CD8-positive, alpha-beta memory T cell (primary cell): ENCODE results near the gene KIN. TPM values are rescaled to one million over a fixed set of nuclear protein-coding genes. Genes with fewer than 3 reads are reported as not detected.
A peak's percentile ranks its signal among the peaks of the same experiment; 100 is the strongest.

ENCODE experiments used
- CTCF ChIA-PET: fragments of 350-600 bp; sonication (Branson Sonifier 250); formaldehyde crosslinking; loops from one replicate; lab custom pipeline; 2021; ENCODE audit warnings: antibody characterized with exemption; lab: Charles Lee
- POLR2A ChIA-PET: fragments of 350-600 bp; sonication (Branson Sonifier 250); formaldehyde crosslinking; loops from one replicate; lab custom pipeline; 2021; ENCODE audit warnings: antibody characterized with exemption; lab: Charles Lee
- DNase-seq, 5 donors: peaks; one replicate each; pipeline versions ENCODE4 v3.0.0 to v3.0.0-alpha.2; 2020 to 2022; ENCODE audit warnings: mixed read lengths in 1 of 5
- H3K27ac ChIP-seq: one replicate; pipeline ENCODE4 v1.7.0; 2013; ENCODE audit warnings: low read depth, mild to moderate bottlenecking, low read length, moderate library complexity
- H3K27me3 ChIP-seq: 2 replicates; pipeline ENCODE4 v1.7.0; 2013; ENCODE audit warnings: low read length, mild to moderate bottlenecking; ENCODE audit not compliant: insufficient read depth, poor library complexity, severe bottlenecking
- H3K36me3 ChIP-seq: 2 replicates; pipeline ENCODE4 v1.7.0; 2013; ENCODE audit warnings: mild to moderate bottlenecking, low read length, moderate library complexity; ENCODE audit not compliant: insufficient read depth
- H3K4me1 ChIP-seq: 2 replicates; pipeline ENCODE4 v1.7.0; 2013; ENCODE audit warnings: mild to moderate bottlenecking, low read length, moderate library complexity; ENCODE audit not compliant: insufficient read depth
- H3K4me3 ChIP-seq: 2 replicates; pipeline ENCODE4 v1.7.0; 2013; ENCODE audit warnings: mild to moderate bottlenecking, low read length
- H3K9me3 ChIP-seq: 2 replicates; pipeline ENCODE4 v1.7.0; 2013; ENCODE audit warnings: mild to moderate bottlenecking, low read length
- H3K27ac Mint-ChIP-seq, 8 donors: one replicate each; pipeline ENCODE4 v1.8.0; 2020 to 2021; ENCODE audit warnings: mixed read lengths in 8 of 8, mild to moderate bottlenecking in 6 of 8, inconsistent platforms in 3 of 8, moderate library complexity in 3 of 8
- H3K27me3 Mint-ChIP-seq, 2 donors: one replicate each; pipeline ENCODE4 v1.8.0; 2020 to 2021; ENCODE audit warnings: mixed read lengths in 2 of 2, mild to moderate bottlenecking in 1 of 2, moderate library complexity in 1 of 2
- H3K36me3 Mint-ChIP-seq, 3 donors: one replicate each; pipeline ENCODE4 v1.8.0; 2020 to 2021; ENCODE audit warnings: mixed read lengths in 3 of 3, inconsistent platforms in 1 of 3, mild to moderate bottlenecking in 1 of 3
- H3K4me1 Mint-ChIP-seq, 3 donors: one replicate each; pipeline ENCODE4 v1.8.0; 2020 to 2021; ENCODE audit warnings: mixed read lengths in 3 of 3, inconsistent platforms in 1 of 3, mild to moderate bottlenecking in 1 of 3
- H3K4me3 Mint-ChIP-seq, 7 donors: one replicate each; pipeline ENCODE4 v1.8.0; 2020 to 2021; ENCODE audit warnings: mixed read lengths in 7 of 7, mild to moderate bottlenecking in 6 of 7, moderate library complexity in 4 of 7, inconsistent platforms in 2 of 7
- H3K9me3 Mint-ChIP-seq, 5 donors: one replicate each; pipeline ENCODE4 v1.8.0; 2020 to 2022; ENCODE audit warnings: mixed read lengths in 5 of 5, mild to moderate bottlenecking in 3 of 5, moderate library complexity in 2 of 5, inconsistent platforms in 1 of 5
- polyA plus RNA-seq: library from polyadenylated mRNA; unstranded; fragments of 300-500 nt; fragmentation: Illumina TruSeq; gene quantifications from one replicate; pipeline ENCODE4 v1.2.3, GENCODE V29; 2021
- total RNA-seq, 2 experiments: library from RNA; stranded (reverse); gene quantifications; one replicate each; pipeline ENCODE4 v1.2.3, GENCODE V29; 2021

KIN gene
- 10 to 100 TPM; 15.4 to 17.7 TPM for total RNA-seq
- 4.8 TPM for polyA plus RNA-seq

GRCh38 chr10:7787857-7788638 is at the start of gene KIN, which contains the start of gene ATP5F1C:
Gene KIN, minus strand, starts transcription at chr10:7787993. Its CDS starts 60 bp downstream, at chr10:7787933.
Gene ATP5F1C, plus strand, starts transcription at chr10:7788177. Its CDS starts 31 bp downstream, at chr10:7788208.
- Histone ChIP-seq H3K9me3 (no peaks in the 10 kb centered on the region), H3K36me3 (no peaks in the 10 kb centered on the region), H3K27me3 (no peaks in the 10 kb centered on the region), H3K4me3 (peak within 1 kb of the TSS; percentile 86), H3K4me1 (peaks cover 47% of the 10 kb centered on the region), H3K27ac (peak within 1 kb of the TSS; percentile 77)
- Mint-ChIP-seq H3K4me3 (no peak within 1 kb of the TSS), H3K27ac (peak within 1 kb of the TSS in 1 of 8 donors; percentile 84), H3K36me3 (peaks cover 0 to 38% (median 8%) of the 10 kb centered on the region in 3 donors), H3K4me1 (peaks cover 66 to 70% (median 70%) of the 10 kb centered on the region in 3 donors), H3K9me3 (no peaks in the 10 kb centered on the region), H3K27me3 (no peaks in the 10 kb centered on the region)
- CTCF ChIA-PET, result interaction anchor here (1.1 to 1.9 kb wide), 3 partner anchors 8 to 262 kb away, joined by 3 to 12 read pairs (median 4); partner anchors contain the start of gene TAF3
- POLR2A ChIA-PET, result interaction anchor here (0.5 to 2.2 kb wide), 4 partner anchors 9 to 1898 kb away, joined by 3 to 39 read pairs (median 4); partner anchors contain the start of genes ANKRD16, FBH1 and TAF3
- peak; percentile 97 to 98 (median 97) for DNase-seq

GRCh38 chr10:7836571-7836970 is 48.8 kb upstream of the KIN start:
- POLR2A ChIA-PET, result no interaction called here

DNA sequence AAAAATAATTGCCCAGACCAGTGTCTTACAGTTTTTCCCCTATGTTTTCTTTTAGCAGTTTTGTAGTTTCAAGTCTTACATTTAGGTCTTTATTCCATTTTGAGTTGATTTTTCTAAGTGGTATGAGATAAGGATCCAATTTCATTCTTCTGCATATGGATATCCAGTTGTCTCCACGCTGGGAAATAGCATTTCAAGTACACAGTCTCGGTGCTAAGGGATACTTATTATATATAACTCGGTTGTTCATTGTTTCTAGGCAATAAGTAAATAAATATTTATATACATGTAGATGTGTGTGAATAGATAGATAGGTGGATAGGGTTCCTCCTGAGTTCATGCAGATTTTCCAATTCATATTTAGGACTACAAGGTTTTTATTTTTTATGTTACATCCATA is 46.5 kb upstream of the KIN start:
- H3K27me3 Mint-ChIP-seq, result no peaks in the 10 kb centered on the region
- no peaks in the 10 kb centered on the region for H3K9me3 Mint-ChIP-seq
- H3K4me1 Mint-ChIP-seq, result peaks cover 50 to 86% (median 75%) of the 10 kb centered on the region in 3 donors
- no peak overlapping the region for H3K4me3 Mint-ChIP-seq
- H3K27ac Mint-ChIP-seq, result no peak overlapping the region
- Histone ChIP-seq H3K27me3 (no peaks in the 10 kb centered on the region), H3K4me3 (no peak overlapping the region), H3K27ac (no peak overlapping the region), H3K36me3 (no peaks in the 10 kb centered on the region), H3K4me1 (no peaks in the 10 kb centered on the region), H3K9me3 (no peaks in the 10 kb centered on the region)
- POLR2A ChIA-PET, result interaction anchor here (0.7 kb wide), 1 partner anchor 523 kb away, joined by 3 read pairs; no protein-coding TSS in a partner anchor
- H3K36me3 Mint-ChIP-seq, result peaks cover 4 to 67% (median 27%) of the 10 kb centered on the region in 3 donors
- CTCF ChIA-PET, result no interaction called here
- DNase-seq, result no peak

More at GRCh38 chr10:7836571-7836970, 48.8 kb upstream of the KIN start:
- peaks cover 45 to 75% (median 67%) of the 10 kb centered on the region in 3 donors for H3K4me1 Mint-ChIP-seq
- no peak for DNase-seq
- no peaks in the 10 kb centered on the region for H3K4me1 ChIP-seq
- H3K9me3 Mint-ChIP-seq, result no peaks in the 10 kb centered on the region
- H3K36me3 ChIP-seq, result no peaks in the 10 kb centered on the region
- H3K27ac Mint-ChIP-seq, result no peak overlapping the region
- H3K4me3 ChIP-seq, result no peak overlapping the region
- no peaks in the 10 kb centered on the region for H3K27me3 Mint-ChIP-seq
- H3K27ac ChIP-seq, result no peak overlapping the region
- H3K36me3 Mint-ChIP-seq, result peaks cover 0 to 66% (median 27%) of the 10 kb centered on the region in 3 donors
- H3K27me3 ChIP-seq, result no peaks in the 10 kb centered on the region
- no peak overlapping the region for H3K4me3 Mint-ChIP-seq
- H3K9me3 ChIP-seq, result no peaks in the 10 kb centered on the region
- CTCF ChIA-PET, result no interaction called here

- H3K9me3 Mint-ChIP-seq, result no peaks in the 10 kb centered on the region
- peaks cover 52 to 86% (median 75%) of the 10 kb centered on the region in 3 donors for H3K4me1 Mint-ChIP-seq
- Histone ChIP-seq H3K36me3 (no peaks in the 10 kb centered on the region), H3K4me3 (no peak overlapping the region), H3K27ac (no peak overlapping the region), H3K27me3 (no peaks in the 10 kb centered on the region), H3K9me3 (no peaks in the 10 kb centered on the region), H3K4me1 (no peaks in the 10 kb centered on the region)
- ChIA-PET CTCF (no interaction called here), POLR2A (interaction anchor here (0.6 kb wide), 1 partner anchor 215 kb away, joined by 3 read pairs; no protein-coding TSS in a partner anchor)
- no peak overlapping the region for H3K27ac Mint-ChIP-seq
- peaks cover 5 to 67% (median 22%) of the 10 kb centered on the region in 3 donors for H3K36me3 Mint-ChIP-seq
- H3K4me3 Mint-ChIP-seq, result no peak overlapping the region
- H3K27me3 Mint-ChIP-seq, result no peaks in the 10 kb centered on the region
- no peak for DNase-seq
Measured at GRCh38 chr10:7833210-7833609, 45.4 kb upstream of the KIN start.

DNA sequence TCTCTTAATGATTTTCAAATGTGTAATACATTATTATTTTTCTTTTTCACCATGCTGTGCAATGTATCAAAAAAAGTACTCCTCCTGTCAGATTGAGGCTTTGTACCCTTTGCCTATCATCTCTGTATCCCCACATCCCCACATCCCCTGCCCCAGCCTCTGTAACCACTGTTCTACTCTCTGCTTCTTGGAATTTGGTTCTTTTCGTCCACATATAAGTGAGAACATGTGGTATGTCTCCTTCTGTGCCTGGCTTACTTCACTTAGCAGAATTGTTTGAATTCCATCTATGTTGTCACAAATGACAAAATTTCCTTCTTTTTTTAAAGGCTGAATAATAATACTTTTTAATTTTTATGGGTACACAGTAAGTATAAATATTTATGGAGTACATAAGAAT is 44.3 kb upstream of the KIN start:
- peaks cover 53 to 83% (median 72%) of the 10 kb centered on the region in 3 donors for H3K4me1 Mint-ChIP-seq
- peaks cover 5 to 68% (median 24%) of the 10 kb centered on the region in 3 donors for H3K36me3 Mint-ChIP-seq
- no peaks in the 10 kb centered on the region for H3K4me1 ChIP-seq
- H3K36me3 ChIP-seq, result no peaks in the 10 kb centered on the region
- no peaks in the 10 kb centered on the region for H3K27me3 ChIP-seq
- no peak overlapping the region for H3K27ac Mint-ChIP-seq
- no peaks in the 10 kb centered on the region for H3K9me3 ChIP-seq
- CTCF ChIA-PET, result no interaction called here
- no peaks in the 10 kb centered on the region for H3K27me3 Mint-ChIP-seq
- H3K4me3 Mint-ChIP-seq, result no peak overlapping the region
- POLR2A ChIA-PET, result no interaction called here
- H3K4me3 ChIP-seq, result no peak overlapping the region
- no peak overlapping the region for H3K27ac ChIP-seq
- H3K9me3 Mint-ChIP-seq, result no peaks in the 10 kb centered on the region
- DNase-seq, result no peak

DNA sequence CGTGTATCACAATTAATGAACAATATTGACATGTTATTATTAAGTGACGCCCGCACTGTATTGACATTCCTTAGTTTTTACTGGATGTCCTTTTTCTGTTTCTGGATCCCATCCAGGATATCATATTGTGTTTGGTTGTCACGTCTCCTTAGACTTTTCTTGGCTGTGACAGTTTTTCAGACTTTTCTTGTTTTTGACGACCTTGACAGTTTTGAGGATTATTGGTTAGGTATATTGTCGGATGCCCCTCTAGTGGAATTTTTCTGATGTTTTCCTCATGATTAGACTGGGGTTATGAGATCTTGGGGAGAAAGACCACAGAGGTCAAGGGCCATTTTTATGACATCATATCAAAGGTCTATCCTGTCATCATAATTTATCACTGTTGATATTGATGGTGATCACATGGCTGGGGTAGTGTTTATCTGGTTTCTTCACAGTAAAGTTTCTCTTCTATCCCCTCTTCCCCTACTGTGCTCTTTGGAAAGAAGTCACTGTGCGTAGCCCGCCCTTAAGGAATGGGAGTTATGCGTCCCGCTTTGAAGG is 41.6 kb upstream of the KIN start:
- Histone ChIP-seq H3K4me1 (no peaks in the 10 kb centered on the region), H3K4me3 (no peak overlapping the region), H3K9me3 (no peaks in the 10 kb centered on the region), H3K27me3 (no peaks in the 10 kb centered on the region), H3K36me3 (peaks cover 17% of the 10 kb centered on the region), H3K27ac (no peak overlapping the region)
- peaks cover 56 to 84% (median 77%) of the 10 kb centered on the region in 3 donors for H3K4me1 Mint-ChIP-seq
- no peaks in the 10 kb centered on the region for H3K27me3 Mint-ChIP-seq
- H3K36me3 Mint-ChIP-seq, result peaks cover 9 to 73% (median 28%) of the 10 kb centered on the region in 3 donors
- ChIA-PET CTCF (no interaction called here), POLR2A (no interaction called here)
- no peaks in the 10 kb centered on the region for H3K9me3 Mint-ChIP-seq
- no peak overlapping the region for H3K4me3 Mint-ChIP-seq
- DNase-seq, result no peak
- H3K27ac Mint-ChIP-seq, result peak overlapping the region in 2 of 8 donors; percentile 15 to 31

GRCh38 chr10:7826971-7827370 is 39.2 kb upstream of the KIN start:
- no peaks in the 10 kb centered on the region for H3K9me3 ChIP-seq
- Mint-ChIP-seq H3K9me3 (no peaks in the 10 kb centered on the region), H3K36me3 (peaks cover 9 to 67% (median 22%) of the 10 kb centered on the region in 3 donors), H3K27me3 (no peaks in the 10 kb centered on the region), H3K4me3 (peak overlapping the region in 1 of 7 donors; percentile 24), H3K27ac (no peak overlapping the region), H3K4me1 (peaks cover 42 to 66% (median 61%) of the 10 kb centered on the region in 3 donors)
- no peak for DNase-seq
- ChIA-PET CTCF (no interaction called here), POLR2A (no interaction called here)
- H3K27ac ChIP-seq, result no peak overlapping the region
- peaks cover 19% of the 10 kb centered on the region for H3K36me3 ChIP-seq
- no peak overlapping the region for H3K4me3 ChIP-seq
- no peaks in the 10 kb centered on the region for H3K27me3 ChIP-seq
- H3K4me1 ChIP-seq, result no peaks in the 10 kb centered on the region

DNA sequence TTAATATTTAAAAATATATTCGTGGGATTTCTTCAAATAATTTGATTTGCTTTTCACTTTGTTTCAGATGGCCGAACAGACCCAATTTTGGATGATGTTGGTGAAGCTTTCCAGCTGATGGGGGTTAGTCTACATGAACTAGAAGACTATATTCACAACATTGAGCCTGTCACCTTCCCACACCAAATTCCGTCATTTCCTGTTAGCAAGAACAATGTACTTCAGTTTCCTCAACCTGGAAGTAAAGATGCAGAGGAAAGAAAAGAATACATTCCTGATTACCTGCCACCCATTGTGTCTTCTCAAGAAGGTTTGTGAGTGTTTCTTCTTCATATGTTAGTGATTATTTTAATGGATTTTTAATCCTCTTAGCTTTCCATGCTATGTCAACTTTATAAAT is 36.5 kb upstream of the KIN start:
- H3K4me1 Mint-ChIP-seq, result peaks cover 48 to 67% (median 61%) of the 10 kb centered on the region in 3 donors
- Histone ChIP-seq H3K36me3 (peaks cover 19% of the 10 kb centered on the region), H3K9me3 (no peaks in the 10 kb centered on the region), H3K27me3 (no peaks in the 10 kb centered on the region), H3K4me3 (no peak overlapping the region), H3K4me1 (peaks cover 12% of the 10 kb centered on the region), H3K27ac (no peak overlapping the region)
- ChIA-PET CTCF (no interaction called here), POLR2A (no interaction called here)
- DNase-seq, result no peak
- H3K27ac Mint-ChIP-seq, result no peak overlapping the region
- peaks cover 5 to 62% (median 18%) of the 10 kb centered on the region in 3 donors for H3K36me3 Mint-ChIP-seq
- H3K9me3 Mint-ChIP-seq, result no peaks in the 10 kb centered on the region
- no peaks in the 10 kb centered on the region for H3K27me3 Mint-ChIP-seq
- H3K4me3 Mint-ChIP-seq, result no peak overlapping the region
